GM18907 (cell line): ENCODE measurements around the gene THSD4.

Experiments
- ATAC-seq: cut with Tn5 transposase; IDR thresholded peaks from one replicate; pipeline ENCODE4 v1.9.1; 2021; ENCODE audit warnings: mild to moderate bottlenecking, moderate library complexity; ENCODE audit not compliant: unreplicated experiment

Gene THSD4

DNA sequence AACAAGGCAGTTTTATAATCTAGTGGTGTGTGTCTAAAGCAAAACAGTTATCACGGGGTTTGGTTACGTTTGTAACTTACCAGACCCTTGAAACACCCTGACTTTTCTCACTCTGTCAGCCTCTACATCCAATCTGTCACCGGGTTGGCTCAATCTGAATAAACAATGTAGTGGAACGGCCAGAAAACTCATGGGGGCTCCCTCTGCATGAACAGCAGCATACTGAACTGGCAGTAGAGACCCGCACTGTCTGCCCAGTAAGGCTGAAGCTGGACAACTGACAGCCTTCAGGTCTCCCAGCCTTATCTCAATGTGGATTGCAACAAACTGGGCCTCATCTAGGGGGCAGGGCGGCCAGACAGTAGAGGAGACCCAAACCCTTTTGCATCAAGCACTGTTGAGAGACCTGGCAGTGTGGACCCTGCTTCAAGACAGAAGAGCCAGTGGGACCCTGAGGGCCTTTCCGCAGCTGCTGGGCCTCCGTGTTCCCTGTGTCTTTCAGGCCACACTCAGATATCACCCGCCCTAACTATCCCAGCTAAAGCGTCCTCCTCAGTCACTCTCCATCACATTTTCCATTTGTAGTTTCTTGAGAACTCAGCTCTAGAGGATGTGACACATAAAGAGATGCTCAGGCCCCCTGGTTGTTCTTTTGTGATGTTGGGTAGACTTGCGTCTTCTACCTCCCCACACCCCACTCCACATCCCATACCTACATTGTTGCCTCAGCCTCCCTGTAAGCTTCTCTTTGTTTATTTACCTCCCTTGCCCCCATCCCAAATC is 513.9 kb downstream of the THSD4 start:
- ATAC-seq: no peak

GRCh38 chr15:71629781-71630474 is 514.7 kb downstream of the THSD4 start:
- no peak for ATAC-seq

- ATAC-seq: no peak
Measured at GRCh38 chr15:71630475-71630809, 515.2 kb downstream of the THSD4 start.

GRCh38 chr15:71632576-71633195 is 517.4 kb downstream of the THSD4 start:
- ATAC-seq: no peak

DNA sequence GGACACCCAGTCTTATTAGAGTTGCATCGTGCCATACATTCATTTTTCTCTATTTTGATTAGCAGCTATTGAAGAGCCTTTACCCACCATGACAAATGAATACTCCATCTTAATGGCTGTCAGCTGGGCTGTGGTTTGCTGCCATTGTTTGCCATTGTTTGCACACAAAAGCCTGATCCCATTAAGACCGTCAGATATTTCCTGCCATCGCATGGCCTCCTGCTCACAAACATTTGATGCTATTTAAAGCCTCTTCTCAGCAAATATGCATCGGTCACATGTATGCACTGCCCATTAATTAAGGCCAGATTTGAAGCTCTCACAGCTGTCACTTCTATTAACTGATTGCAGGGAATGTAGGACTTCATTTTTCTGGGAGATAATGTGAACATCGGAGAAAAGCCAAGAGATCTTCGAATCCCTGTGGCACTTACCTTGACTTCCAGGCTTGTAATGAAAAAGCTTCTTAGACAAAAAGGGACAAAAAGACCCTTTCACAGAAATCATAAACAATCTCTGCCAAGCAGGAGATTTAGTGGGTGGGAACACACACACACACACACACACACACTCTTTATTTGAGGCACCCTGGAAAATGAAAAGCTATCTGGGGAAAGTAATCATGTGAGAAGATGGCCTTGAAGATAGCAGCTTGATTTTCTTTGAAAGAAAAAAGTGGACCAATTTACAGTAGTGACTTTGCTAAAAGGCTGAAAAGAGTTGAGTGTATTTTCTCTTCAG is 519.7 kb downstream of the THSD4 start:
- ATAC-seq: no peak

DNA sequence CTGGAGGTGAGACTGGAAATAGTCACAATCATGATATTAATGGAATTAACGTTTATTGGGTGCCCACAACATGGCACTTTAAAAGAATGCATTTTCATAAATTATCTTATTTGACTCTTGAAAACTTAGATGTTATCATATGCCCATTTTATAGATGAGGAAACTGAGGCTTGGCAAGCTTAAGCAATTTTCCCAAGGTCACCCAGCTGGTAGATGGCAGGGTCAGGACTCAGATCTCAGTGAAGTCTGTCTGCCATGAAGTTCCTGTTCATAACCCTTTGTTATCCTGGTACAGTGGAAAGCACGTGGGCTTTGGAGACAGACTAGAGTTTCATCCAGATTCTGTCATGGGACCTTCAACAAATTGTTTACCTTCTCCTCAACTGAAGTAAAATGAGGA is 520.5 kb downstream of the THSD4 start:
- no peak for ATAC-seq

DNA sequence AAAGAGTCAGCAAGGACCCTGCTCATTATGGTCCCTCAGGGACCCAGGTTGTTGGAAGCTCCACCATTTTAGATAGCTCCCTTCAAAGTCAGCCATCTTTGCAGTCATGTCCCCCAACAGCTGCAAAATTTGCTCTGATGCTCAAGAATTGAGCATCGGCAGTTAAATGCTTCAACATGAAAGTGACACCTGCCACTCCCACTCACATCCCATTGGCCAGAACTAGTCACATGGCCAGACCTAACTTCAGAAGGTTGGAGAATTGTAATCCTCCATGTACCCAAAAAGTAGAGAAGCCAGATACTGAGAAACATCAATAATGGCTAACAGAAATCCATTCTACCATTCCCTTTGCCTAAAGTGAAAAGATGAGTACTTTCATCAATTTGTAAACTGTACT is 523.6 kb downstream of the THSD4 start:
- no peak for ATAC-seq

GRCh38 chr15:71639471-71639870 is 524.2 kb downstream of the THSD4 start:
- no peak for ATAC-seq

DNA sequence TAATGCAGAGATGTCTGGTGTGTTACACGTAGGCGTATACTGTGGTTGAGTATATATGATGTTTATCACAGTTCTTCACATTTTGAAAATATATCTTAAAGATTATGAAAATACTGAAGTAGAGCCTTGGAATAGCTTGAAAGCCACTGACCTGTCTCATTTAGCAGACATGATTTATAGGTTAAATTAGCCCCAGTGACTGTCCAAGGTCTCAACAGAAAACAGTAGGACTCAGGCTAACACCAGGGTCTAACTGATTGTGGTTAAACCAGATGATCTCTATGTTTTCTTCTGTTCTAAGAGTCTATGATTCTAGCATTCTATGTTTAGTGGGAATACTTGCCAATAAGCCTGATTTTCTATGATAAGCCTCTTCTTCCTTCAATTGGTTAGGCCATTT is 528.6 kb downstream of the THSD4 start:
- no peak for ATAC-seq

DNA sequence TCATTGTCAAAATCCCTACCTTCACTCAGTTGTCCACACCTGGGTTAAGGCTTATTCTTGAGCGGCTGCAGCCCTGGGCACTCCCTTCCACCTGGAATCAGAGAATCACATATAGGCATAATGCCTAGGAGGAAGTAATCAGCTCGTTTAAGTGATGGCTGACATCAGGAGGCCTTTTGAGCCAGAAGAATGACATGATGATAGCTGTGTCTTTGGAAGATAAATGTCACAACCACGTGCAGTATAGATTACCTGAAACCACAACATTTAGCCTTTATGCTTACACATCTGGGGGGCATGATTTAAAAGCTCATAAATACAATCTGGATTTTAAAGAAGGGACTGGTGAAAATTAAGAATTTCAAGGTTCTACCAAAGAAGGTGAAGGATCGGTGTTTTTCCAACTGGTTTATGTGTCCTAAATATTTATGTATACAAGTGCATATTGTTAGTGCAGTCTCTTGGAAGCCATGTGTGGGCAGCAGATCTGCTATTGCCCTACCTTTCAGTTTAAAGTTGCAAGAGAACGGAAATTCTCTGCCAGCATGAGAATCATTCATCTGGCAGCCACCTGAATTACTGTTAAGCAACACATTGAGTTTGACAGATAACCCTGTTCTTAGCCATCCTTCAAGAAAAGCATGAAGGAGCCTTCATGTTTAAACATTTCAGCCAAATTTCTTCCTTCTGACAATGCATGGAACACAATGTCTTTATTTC is 531.7 kb downstream of the THSD4 start:
- no peak for ATAC-seq

DNA sequence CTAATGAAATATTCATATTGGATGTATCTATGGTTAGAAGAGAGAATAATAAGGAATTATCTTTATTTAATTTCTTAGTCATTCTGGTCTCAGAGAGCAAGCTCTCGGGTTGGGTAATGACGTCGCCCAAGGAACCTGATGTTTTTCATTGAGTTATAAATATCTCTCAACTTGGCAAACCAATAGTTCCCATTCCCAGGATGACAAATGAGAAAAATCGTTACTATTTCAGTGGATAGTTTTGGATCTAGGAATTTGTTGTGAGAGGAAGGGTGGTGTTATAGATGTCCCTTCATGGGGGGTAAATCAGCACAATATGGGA is 532.2 kb downstream of the THSD4 start:
- no peak for ATAC-seq

- no peak for ATAC-seq
Measured at GRCh38 chr15:71648095-71648494, 532.8 kb downstream of the THSD4 start.

DNA sequence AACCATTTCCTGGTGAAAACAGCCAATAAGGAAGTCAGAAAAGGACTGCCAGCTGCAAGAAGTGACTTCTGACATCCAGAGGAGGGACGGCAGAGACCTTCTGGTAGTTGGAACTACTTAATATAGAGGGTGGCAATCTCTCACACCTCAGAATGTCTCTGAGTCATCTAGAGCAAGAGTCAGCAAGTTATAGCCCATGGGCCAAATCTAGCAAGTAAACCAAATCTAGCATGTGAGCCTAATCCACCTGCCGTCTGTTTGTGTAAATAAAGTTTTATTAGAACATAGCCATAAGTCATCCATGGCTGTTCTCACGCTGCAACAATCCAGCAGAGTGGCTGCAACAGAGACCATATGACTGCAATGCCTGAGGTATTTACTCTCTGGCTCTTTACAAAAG is 534.6 kb downstream of the THSD4 start:
- no peak for ATAC-seq

DNA sequence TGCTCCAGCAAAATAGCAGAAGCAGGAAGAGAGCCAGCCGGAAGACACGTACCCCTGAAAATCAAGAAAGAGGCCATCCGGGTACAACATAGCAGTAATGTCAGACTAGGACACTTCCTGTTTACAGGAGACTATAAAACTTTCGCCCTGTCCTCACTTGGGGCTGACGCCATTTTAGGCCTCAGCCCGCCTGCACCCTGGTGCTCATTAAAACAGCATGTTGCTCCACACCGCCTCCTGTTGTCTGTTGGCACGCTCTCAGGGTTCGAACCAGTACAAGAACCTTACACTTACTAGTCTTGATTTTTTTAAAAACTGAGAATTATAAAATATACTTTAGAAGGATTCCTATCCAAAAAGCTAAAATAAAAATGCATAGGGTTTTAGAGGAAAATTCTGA is 535.3 kb downstream of the THSD4 start:
- ATAC-seq: no peak

GRCh38 chr15:71651750-71652186 is 536.5 kb downstream of the THSD4 start:
- no peak for ATAC-seq

DNA sequence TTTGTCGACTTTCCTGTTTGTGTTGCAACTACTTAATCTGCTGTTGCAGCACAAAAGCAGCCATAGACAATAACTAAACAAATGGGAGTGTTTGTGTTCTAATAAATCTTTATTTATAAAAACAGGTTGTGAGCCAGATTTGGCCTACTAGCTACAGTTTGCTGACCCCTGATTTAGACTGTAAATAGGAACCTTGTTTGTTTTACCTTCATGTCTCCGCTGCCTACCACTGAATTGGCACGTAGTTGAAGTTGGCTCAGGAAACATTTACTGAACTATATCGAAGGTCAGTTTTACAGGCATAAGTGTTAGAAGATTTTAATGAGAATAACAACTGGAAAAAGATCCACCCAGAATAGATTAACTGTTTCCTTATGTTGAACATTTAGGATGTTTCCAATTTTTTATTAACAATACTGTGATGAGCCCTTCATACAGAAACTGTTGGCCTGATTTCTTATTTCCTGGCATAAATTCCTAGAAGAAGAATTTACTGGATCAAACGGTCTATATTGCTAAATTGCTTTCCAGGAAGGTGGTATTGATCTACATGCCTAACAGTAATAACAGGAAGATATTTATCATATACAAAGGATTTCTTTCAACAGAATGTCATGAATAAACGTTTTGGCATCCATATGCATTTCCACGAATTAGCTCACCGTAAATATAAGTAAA is 538.9 kb downstream of the THSD4 start:
- ATAC-seq: no peak

DNA sequence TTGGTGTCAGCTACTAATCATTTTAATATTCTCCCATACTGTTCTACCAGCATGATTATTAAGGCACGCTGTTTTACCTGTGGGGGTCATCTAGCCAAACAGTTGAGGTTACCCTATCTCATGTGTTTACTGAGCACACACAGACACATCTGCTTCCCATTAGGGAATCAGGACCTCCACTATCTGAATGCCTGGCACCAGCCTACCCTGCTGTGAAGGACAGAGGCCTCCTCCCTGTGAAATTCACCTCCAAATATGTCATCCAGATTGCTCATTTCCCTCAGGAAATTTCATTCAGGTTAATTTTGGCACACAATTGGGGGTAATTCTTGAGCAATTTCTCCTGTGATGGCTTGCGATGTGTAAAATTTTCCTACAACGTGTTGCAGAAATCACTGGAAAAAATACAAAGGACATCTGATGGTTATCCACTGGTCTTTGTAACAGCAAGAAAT is 539.5 kb downstream of the THSD4 start:
- ATAC-seq: no peak

GRCh38 chr15:71656425-71656824 is 541.2 kb downstream of the THSD4 start:
- no peak for ATAC-seq

DNA sequence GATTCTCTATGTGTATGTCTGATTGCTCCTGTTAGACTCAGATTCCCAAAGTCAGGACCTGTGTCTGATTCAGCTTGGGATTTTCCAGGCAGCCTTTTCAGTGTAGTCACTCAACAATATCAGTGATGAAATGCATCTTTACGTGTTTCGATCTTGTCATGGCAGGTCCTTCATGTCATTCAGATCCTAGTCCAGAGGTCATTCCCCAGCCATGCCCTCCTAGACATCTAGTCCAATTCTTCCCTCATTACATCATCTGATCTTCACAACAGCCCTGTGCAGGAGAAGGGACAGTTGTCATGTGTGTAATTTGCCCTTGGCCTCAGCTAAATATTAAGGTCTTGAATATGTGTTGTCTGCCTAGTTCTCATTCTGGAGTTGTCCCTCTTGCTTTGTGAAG is 541.9 kb downstream of the THSD4 start:
- no peak for ATAC-seq

DNA sequence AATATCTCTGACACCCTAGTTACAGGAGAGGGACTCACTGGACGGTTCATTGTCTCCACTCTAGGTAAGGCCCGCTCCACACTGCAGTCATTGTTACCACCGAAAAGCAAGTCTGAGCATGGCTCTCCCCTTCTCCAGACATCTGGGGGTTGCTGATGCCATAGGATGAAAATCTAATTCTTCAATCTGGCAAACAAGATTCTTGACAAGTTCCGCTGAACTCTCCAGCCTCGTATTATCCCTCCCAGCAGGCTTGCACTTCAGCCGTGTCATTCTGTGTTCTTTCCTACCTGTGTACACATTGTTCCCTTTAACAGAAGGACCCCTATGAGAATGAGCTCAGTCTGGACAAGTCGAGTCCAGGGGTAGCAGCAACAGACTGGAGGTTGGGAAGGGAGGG is 542.8 kb downstream of the THSD4 start:
- no peak for ATAC-seq
